Measurements from ENCODE around the gene KIF1B.
"Not testable (repeated sequence)": the region's sequence is repeated elsewhere in the genome, so short reads cannot be mapped to it uniquely, and the experiment has no call there.

KIF1B gene

GRCh38 chr1:10236405-10237156 is 26.2 kb downstream of the KIF1B start:
- no peak for DNase-seq (ENCODE audit: low spot score)

- DNase-seq (ENCODE audit: low spot score) = no peak
Observed at GRCh38 chr1:10237157-10237539, 26.8 kb downstream of the KIF1B start.

- DNase-seq (ENCODE audit: low spot score) = no peak
Observed at GRCh38 chr1:10242135-10242534, 31.8 kb downstream of the KIF1B start.

- DNase-seq (ENCODE audit: low spot score) = peak; percentile 28
Observed at GRCh38 chr1:10242811-10243210, 32.4 kb downstream of the KIF1B start.

GRCh38 chr1:10245674-10246073 is 35.3 kb downstream of the KIF1B start:
- DNase-seq (ENCODE audit: low spot score) = no peak

GRCh38 chr1:10249808-10250457 is 39.6 kb downstream of the KIF1B start:
- no peak for DNase-seq (ENCODE audit: low spot score)

- no peak for DNase-seq (ENCODE audit: low spot score)
Observed at GRCh38 chr1:10250663-10251062, 40.3 kb downstream of the KIF1B start.

GRCh38 chr1:10251325-10252108 is 41.1 kb downstream of the KIF1B start:
- DNase-seq (ENCODE audit: low spot score) = peak; percentile 65

GRCh38 chr1:10252508-10252907 is 42.1 kb downstream of the KIF1B start:
- DNase-seq (ENCODE audit: low spot score) = no peak

- no peak for DNase-seq (ENCODE audit: low spot score)
Observed at GRCh38 chr1:10253149-10253548, 42.8 kb downstream of the KIF1B start.

- DNase-seq (ENCODE audit: low spot score) = peak; percentile 24
Observed at GRCh38 chr1:10253755-10254154, 43.4 kb downstream of the KIF1B start.

GRCh38 chr1:10257851-10258250 is 47.5 kb downstream of the KIF1B start:
- DNase-seq (ENCODE audit: low spot score) = no peak

GRCh38 chr1:10259547-10259946 is 49.2 kb downstream of the KIF1B start:
- DNase-seq (ENCODE audit: low spot score) = not testable (repeated sequence)

- no peak for DNase-seq (ENCODE audit: low spot score)
Observed at GRCh38 chr1:10263450-10264082, 53.2 kb downstream of the KIF1B start.

GRCh38 chr1:10265027-10265426 is 54.7 kb downstream of the KIF1B start:
- no peak for DNase-seq (ENCODE audit: low spot score)

GRCh38 chr1:10265900-10266299 is 55.5 kb downstream of the KIF1B start:
- DNase-seq (ENCODE audit: low spot score) = no peak

GRCh38 chr1:10267319-10267718 is 56.9 kb downstream of the KIF1B start:
- DNase-seq (ENCODE audit: low spot score) = no peak

GRCh38 chr1:10267921-10268320 is 57.6 kb downstream of the KIF1B start:
- DNase-seq (ENCODE audit: low spot score) = no peak

- DNase-seq (ENCODE audit: low spot score) = no peak
Observed at GRCh38 chr1:10271090-10271489, 60.7 kb downstream of the KIF1B start.

- no peak for DNase-seq (ENCODE audit: low spot score)
Observed at GRCh38 chr1:10271869-10272268, 61.5 kb downstream of the KIF1B start.

GRCh38 chr1:10272274-10272673 is 61.9 kb downstream of the KIF1B start:
- DNase-seq (ENCODE audit: low spot score) = no peak

- no peak for DNase-seq (ENCODE audit: low spot score)
Observed at GRCh38 chr1:10278880-10279279, 68.5 kb downstream of the KIF1B start.

Measured in activated CD4-positive, alpha-beta T cell treated with anti-CD3 and anti-CD28 coated beads, Interleukin-2, Interleukin-4, amounts not matched to agents 100 ng/mL and 50 ng/mL, durations not matched to agents 16 hours and 8 hours (primary cell).